ENCODE measurements around the gene ZC3H10.

The ZC3H10 gene

DNA sequence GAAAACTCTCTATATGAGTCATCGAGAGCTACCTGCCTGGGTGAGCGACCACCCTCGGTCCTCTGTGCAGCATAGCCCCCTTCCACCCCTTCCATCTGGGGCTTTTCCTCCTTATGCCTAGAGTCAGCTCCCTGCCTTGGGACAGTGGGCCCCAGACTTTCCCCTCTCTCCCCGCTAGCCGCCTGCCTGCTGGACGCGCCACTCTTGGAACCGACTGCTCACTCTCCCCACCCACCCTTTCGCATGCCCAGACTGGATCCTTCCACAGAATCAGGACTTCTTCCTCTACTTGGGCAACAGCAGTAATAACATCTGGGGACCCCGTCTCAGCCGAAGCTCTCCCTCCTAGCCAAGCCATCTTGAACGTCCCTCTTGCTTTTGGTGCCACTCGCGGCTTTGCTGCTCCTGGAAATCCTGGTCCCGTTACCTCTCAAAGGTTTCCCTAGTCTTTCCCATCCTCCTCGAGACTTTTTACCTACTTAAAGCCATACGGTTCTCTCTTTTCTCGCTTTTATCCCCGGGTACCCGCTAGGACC lies 10.7 kb downstream of the ZC3H10 start:
- DNase-seq, result peak; percentile 38

DNA sequence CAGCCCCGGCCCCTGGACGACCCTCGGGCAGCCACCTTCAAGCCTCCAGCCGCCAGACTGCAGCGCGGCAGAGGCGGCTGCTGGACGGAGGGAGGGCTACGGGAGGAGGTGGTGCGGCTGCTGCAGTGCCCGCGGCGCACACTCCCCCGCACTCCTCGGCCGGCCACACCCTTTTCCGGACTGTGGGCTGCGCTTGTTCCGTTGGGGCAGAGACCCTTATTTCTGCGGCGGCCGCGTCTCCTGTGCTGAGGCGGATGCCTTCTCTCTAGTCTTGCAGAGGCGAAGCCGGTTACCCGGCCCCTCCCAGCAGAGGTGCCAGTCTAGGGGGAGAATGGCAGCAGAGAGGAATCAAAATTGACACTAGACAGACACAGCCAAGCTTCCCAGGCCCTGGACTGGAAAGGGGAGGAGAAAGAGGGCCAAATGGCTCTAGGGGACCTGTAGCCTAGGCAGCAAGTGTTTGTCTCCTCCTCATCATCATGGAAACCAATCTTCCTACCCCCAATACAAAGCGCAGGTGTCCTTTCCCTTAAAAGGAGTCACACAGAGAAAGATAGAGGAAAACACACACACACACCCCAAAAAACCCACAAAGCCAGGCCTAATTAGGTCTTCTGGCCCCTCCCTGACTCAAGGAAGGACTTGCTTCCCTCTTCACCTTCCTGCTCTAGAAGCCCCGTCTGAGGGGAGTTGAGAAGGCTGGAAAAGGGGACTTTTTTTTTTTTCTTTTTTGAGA lies 11.3 kb downstream of the ZC3H10 start:
- peak; percentile 81 for DNase-seq

DNA sequence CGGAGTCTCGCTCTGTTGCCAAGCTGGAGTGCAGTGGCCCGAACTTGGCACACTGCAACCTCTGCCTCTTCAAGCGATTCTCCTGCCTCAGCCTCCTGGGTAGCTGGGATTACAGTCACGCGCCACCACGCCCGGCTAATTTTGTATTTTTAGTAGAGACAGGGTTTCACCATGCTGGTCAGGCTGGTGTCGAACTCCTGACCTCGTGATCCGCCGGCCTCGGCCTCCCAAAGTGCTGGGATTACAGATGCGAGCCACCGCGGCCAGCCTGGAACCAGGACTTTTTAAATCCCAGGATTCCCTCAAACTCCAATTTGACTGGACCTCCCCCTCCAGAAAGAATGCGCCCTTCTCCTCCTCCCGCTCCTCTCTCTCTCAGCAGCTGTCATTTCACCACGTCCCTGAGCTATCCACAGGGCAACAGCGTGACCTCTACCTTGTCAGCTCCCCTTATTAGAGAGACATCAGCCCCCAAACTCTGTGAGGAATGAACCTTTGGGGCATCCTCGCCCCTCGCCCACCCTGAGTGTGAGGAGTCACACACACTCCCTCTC lies 12.0 kb downstream of the ZC3H10 start:
- DNase-seq, result no peak

DNA sequence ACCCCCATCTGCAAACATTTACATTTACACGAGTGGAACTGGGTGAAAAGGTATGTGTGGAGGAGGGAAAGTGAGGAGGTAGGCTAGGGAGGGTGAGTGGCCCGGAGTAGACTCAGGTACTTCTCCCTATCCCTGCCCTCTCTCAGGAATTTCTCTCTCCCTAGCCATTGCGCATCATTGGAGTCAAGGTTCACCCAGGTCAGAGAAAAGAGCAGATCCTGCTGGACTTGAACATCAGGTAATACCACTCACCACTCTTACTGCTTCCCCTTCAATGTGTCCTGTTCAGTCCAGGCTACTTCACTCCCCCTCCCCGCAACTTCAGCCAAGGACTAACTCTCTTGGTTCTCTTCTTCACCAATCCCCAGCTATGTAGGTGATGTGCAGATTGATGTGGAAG lies 12.8 kb downstream of the ZC3H10 start:
- no peak for DNase-seq

DNA sequence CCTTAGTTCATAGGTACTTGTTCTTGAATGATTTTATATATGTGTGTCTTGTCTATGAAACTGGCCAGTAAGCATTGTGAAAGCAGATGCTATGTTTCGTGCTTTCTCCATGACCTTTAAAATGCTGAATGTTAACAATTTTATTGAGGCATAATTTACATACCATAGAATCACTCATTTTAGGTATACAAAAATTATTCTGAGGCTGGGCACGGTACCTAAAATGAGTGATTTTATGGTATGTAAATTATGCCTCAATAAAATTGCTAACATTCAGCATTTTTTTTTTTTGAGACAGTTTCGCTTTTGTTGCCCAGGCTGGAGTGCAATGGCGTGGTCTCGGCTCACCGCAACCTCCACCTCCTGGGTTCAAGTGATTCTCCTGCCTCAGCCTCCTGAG lies 16.8 kb downstream of the ZC3H10 start:
- DNase-seq, result no peak

DNA sequence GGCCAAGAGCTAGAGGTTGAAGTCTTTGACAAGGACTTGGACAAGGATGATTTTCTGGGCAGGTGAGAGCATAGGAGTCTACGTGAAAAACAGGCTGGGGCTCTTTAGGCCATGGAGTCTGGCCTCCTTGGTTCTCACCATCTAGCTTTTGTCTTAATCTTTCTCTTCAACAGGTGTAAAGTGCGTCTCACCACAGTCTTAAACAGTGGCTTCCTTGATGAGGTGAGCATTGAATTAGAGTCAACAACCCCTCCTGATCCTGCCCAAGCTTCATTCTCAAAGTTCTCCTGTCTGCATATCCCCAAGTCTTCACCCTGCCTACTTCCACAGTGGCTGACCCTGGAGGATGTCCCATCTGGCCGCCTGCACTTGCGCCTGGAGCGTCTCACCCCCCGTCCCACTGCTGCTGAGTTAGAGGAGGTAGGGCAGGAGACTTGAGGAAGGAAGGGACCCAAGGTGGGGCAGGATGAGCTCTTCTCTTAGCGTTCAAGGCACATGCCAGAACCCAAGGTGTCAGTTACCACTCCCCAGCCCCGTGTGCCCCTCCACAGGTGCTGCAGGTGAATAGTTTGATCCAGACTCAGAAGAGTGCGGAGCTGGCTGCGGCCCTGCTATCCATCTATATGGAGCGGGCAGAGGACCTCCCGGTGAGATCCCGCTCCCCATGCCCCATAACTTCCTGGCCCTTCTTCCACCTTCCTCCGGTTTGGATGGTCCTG lies 19.9 kb downstream of the ZC3H10 start:
- DNase-seq, result no peak

DNA sequence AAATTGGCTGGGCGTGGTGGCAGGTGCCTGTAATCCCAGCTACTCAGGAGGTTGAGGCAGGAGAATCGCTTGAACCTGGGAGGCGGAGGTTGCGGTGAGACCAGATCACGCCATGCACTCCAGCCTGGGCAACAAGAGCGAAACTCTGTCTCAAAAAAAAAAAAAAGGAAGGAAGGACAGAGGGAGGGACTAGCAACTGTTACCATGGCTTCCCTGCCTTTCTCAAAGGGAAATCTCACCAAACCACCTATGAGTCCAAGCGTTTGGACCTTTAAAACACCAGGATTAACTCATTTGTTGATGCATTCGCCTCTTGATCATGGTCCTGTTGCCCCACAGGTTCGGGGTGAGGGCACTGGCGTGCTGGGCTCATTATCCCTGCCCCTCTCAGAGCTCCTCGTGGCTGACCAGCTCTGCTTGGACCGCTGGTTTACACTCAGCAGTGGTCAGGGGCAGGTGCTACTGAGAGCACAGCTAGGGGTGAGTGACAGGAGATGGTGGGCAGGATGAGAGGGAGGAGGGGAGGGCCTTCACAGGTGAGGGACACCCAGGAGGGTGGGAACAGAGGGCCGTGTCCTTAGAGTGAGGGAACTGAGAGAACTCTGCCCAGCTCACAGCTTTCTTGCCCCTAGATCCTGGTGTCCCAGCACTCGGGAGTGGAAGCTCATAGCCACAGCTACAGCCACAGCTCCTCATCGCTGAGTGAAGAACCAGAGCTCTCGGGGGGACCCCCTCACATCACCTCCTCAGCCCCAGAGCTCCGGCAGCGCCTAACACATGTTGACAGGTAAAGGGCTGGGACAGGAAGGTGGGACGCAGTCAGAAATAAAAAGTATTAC lies 24.1 kb downstream of the ZC3H10 start:
- no peak for DNase-seq

DNA sequence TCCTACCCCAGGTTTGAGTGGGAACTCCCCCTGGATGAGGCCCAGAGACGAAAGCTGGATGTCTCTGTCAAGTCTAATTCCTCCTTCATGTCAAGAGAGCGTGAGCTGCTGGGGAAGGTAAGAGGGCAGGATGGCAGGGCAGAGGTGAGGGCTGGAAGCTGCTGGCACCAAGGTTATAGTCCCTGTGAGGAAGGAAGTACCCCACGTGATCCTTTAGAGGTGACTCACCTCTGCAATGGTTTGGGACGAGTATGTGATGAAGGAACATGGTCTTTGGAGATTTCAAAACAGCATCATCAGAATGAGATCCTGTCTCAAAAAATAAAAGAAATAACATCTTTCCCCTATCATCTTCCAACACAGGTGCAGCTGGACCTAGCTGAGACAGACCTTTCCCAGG lies 25.2 kb downstream of the ZC3H10 start:
- no peak for DNase-seq

DNA sequence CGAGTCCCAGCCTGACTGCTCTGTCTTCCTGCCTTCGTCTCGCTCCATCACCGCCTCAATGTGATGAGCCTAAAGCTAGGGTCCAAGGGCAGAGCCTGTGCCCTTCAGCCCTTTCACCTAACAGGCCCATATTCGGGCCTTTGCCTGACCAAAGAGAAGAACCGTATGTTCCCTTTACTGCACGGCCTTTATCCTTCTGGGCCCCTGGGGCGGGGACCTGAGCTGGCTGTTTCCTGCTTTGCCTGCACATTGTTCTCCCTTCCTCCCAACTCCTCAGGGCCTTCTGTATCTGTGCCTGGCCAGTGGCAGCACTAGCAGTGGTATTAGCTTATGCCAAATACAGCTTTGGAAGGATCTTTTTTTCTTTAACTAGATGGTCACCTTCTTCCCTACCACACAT lies 25.8 kb downstream of the ZC3H10 start:
- no peak for DNase-seq

DNA sequence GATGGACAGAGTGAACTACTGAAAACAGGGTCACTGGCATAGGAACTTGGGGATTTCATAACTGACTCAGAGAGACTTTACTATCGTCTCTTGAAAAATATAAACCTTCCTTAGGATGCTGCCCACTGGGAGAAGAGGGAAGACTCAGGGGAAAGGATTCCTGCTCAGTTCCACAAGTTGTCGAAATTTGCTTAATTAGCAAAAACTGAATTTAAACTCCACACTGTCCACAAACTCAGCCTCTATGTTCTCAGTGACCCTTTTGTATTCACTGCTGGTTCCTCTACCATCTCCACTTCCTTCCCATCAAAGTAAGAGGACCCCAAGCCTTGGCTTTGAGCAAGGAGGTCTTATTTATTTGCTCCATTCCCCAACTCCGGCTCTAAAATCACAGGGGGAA lies 27.2 kb downstream of the ZC3H10 start:
- no peak for DNase-seq

DNA sequence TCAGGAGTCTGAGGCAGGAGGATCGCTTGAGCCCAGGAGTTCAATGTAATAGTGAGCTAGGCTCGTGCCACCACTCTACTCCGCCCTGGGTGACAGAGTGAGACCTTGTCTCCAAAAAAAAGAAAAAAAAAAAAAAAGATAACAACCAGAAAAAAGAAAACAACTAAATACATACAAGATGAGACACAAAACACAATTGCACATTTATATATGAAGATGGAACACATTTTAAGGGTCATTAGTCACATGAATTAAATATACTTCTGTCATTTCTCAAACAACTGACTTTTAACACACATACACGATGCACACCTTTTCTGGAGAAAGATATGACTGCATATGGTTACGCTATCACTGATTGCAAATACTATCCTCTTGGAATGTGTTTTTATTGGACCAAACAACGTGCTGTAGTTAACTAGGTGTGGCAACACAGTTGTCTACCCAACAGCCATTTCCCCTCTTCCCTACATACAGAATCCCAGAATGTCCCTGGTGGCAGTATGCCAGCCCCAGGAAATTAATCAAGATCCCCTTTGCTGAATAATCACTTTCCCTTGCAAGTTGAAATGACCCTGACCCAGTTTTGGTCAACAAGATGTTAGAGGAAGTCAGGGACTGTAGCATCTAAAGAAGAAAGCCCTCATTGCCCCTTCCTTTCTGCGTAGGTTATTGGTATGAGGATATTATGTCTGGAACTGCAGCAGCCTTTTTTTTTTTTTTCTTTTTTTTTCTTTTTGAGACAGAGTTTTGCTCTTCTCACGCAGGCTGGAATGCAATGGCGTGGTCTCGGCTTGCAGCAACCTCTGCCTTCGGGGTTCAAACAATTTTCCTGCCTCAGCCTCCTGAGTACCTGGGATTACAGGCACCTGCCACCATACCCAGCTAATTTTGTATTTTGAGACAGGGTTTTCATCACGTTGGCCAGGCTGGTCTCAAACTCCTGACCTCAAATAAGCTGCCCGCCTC lies 28.7 kb downstream of the ZC3H10 start:
- no peak for DNase-seq

DNA sequence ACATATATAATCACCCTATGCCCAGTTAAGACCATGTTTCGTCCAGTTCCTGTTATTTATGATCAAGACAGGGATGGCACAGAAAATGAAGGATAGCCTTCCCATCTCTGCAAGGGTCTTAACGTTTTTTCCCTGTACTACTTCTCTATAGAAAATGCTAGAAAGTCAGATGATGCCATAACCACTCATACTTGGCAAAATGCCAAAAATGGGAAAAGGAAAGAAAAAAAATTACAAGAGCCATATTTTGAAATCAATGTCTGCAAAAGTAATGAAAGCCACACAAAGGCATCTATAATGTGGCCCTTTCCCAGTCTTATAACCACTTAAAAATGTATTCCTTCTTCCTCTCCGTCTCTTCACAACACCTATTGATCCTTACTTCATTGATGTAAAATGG lies 32.5 kb downstream of the ZC3H10 start:
- DNase-seq, result no peak

DNA sequence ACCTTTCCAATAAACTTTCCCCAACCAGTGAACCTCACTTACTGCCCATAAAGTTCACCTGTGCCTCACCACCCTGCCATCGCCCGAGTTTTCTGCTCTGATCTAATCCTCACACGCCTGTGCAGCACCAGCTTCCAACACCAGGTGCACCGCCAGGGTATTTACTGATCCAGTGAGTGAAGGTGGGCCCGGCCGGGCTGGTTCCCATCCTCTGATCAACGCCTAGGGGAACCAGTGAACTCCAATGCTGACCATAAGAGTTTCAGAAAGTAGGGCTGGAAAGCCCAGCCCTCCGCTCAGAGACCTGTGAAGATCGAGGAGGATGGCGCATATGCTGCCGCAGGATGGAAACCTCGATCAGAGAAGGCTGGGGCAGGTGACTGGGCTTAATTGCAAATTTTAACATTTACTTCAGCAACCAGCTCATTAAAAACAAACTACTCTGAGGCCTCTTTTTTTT lies 33.6 kb downstream of the ZC3H10 start:
- DNase-seq, result peak; percentile 80

DNA sequence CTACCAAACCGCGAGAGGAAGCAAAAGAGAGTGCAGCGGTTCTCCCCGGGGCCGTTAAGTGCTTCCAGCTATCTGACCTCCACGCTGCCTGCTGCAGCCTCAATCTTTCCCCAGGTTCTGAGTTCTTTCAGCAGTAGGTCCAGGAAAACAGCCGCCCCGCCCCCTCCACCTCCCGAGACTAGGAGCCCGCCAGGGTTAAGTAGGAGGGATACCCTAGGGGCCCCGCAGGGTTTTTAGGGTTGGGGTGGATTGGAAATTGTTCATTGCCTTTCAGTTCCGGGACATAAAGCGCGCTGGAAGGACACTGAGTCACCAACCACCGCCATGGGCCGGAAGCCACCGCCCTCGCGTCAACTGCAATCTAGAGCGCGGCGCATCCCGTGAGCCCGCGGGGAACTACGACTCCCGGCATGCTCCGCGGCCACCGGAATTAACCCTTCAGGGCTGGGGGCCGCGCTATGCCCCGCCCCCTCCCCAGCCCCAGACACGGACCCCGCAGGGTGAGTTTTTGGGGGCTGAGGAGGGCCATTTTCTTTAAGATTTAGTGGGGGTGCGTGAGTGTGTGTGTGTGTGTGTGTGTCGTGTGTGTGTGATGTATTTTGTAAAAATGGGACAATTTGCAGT lies 34.2 kb downstream of the ZC3H10 start, which contains the start of gene MYL6B:
Gene MYL6B, plus strand, starts transcription at position 456 of the 624 bp plus-strand sequence. CDS start 1,332 bp downstream, outside the sequence.
- peak; percentile 98 for DNase-seq

DNA sequence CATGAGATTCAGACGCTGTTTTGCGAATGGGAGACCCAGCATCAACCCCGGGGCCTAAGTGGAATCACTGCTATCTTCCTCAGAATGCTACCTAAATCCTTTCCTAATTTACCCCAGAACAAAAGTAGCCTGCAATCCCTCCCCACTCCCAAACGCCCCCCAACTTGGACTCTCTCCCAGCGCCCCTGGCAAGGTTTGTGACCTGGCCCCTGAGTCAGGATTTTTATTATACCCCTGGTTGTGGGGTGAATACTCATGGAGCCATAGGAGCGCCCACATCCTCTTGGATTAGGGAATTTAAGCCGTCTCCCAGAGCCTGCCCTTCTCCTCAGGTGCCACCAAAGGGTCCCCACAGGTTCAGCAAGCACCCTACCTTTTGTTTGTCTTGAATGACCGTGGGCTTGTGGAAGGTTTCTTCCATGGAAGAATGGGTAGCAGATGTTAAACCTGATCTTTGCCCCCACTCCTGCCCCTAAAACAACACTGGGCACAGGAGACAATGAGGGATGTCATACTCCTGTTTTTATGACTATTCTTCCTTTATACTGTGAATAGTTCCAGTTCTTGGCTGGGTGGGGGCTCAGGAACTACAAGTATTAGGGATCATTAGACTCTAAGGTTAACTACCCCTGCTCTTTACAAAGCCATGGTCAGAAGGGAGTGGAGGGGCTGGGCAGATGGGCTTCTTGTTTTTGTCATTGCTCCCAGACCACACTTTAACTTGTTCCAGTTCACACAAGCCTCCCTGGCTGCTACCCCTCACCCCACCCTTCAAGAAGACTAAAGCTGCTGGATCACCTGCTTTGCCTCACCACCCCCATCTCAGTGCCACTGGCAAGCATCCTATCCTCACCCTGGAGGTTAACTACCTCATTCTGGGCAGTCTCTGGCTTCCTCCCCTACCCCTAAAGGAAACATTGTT lies 35.0 kb downstream of the ZC3H10 start:
- DNase-seq, result no peak

DNA sequence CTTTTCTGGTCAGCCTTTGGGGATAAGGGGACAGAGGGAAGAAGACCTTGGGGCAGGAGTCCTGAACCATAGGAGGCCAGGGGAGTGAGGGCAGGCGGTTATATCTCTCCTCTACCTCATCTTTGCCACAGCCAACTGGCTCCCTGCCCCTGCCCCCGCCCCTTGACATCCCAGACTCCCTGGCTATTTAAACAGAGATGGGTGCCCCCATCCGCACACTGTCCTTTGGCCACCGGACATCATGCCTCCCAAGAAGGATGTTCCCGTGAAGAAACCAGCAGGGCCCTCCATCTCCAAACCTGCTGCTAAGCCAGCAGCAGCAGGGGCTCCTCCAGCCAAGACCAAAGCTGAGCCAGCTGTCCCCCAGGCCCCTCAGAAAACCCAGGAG lies 35.6 kb downstream of the ZC3H10 start:
- no peak for DNase-seq

DNA sequence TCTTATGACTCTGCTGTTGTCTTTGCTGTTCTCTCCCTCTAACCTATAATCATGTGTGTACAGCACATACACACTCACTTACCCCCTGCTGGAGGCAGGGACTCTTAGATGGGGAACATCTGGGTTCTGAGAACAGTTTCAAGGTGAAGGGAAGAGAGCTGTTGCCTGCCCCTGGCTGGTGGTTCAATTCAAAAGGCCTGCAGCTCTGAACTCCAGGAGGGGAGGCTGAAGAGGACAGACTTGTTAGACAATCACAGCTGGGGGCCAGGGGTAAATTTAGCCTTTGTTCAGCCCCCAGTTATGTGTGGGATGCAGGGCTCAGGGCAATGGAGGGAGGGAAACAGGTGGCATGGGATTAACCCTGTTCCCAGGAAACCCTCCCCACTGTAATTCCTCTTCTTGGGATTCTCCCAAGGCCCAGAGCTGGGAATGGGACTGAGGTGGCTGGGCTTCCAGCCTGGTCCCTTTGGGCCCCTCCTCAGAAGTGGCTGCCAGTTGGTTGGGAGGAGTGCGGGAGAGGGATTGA lies 36.2 kb downstream of the ZC3H10 start:
- DNase-seq, result no peak

DNA sequence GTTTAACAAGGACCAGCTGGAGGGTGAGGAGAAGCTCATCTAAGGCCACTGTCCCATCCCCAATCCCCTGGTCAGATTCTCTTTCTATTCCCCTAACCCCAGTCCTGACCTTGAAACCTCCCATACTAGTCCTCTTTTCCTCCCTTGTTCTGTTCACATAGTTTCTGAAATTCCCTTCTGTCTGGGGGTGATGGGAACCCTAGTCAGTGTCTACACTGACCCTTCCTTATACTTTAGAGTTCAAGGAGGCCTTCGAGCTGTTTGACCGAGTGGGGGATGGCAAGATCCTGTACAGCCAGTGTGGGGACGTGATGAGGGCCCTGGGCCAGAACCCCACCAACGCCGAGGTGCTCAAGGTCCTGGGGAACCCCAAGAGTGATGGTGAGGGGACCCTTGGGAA lies 36.8 kb downstream of the ZC3H10 start:
- no peak for DNase-seq

DNA sequence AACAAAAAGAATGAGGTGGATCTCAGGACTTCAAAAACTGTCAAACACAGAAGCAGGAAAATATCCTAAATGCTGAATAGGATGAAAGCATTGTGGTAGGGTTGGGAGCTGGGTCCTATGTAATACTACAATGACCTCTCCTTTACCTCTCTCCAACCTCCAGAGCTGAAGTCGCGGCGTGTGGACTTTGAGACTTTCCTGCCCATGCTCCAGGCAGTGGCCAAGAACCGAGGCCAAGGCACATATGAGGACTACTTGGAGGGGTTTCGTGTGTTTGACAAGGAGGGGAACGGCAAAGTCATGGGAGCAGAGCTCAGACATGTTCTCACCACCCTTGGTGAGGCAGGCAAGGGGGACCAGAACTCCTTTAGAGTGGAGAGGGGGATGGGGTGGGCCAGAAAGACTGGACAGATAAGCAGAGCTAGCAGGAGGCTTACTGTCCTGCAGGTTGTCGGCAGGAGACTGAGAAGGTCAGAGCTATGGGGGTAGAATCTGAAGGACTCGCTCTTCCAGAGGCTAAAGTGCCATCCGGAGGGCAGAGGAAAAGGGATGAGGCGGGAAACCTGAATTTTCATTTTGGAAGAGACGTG lies 37.3 kb downstream of the ZC3H10 start:
- DNase-seq, result no peak
